GM12878 (cell line): ENCODE data around the gene PSMC3IP. TPM values are rescaled to one million over a fixed set of nuclear protein-coding genes. Genes with fewer than 3 reads are reported as not detected.

ENCODE experiments used
- CBFB ChIP-seq: IDR thresholded peaks from 2 replicates; pipeline ENCODE4 v1.6.1; 2016; ENCODE audit warnings: antibody characterized with exemption, low read depth
- CEBPB ChIP-seq, 2 experiments: fragments of 150-350 bp in 1 of 2; IDR thresholded peaks; 2 replicates each; pipeline ENCODE4 v1.6.1; 2012 to 2014; ENCODE audit warnings: low read depth in 2 of 2, low read length in 2 of 2, borderline replicate concordance in 1 of 2, inconsistent platforms in 1 of 2
- CEBPZ ChIP-seq: fragments of 150-350 bp; IDR thresholded peaks from 2 replicates; pipeline ENCODE4 v1.6.1; 2016; ENCODE audit warnings: low read depth, low read length
- CREB1 ChIP-seq: IDR thresholded peaks from 2 replicates; pipeline ENCODE4 v1.6.1; 2012; ENCODE audit warnings: low read depth, mild to moderate bottlenecking, inconsistent platforms
- CTCF ChIP-seq, 3 experiments: IDR thresholded peaks in 2 of 3; conservative IDR thresholded peaks in 1 of 3; 2 replicates each; pipeline ENCODE4 v1.5.1; 2011; ENCODE audit warnings: low read depth in 3 of 3, low read length in 3 of 3, mild to moderate bottlenecking in 3 of 3, control low read depth in 2 of 3, moderate library complexity in 2 of 3, inconsistent platforms in 1 of 3, mixed read lengths in 1 of 3; ENCODE audit not compliant: control insufficient read depth in 2 of 3, insufficient read depth in 1 of 3; ENCODE audit errors: extremely low read depth in 1 of 3
- EGR1 ChIP-seq, 2 experiments: IDR thresholded peaks; 1 replicate in 1 of 2; 2 replicates in 1 of 2; pipeline ENCODE4 v1.6.1; 2011 to 2012; ENCODE audit warnings: low read depth in 2 of 2, low read length in 2 of 2, borderline replicate concordance in 1 of 2, mild to moderate bottlenecking in 1 of 2, moderate library complexity in 1 of 2
- ESRRA ChIP-seq: IDR thresholded peaks from 2 replicates; pipeline ENCODE4 v1.6.1; 2012; ENCODE audit warnings: mild to moderate bottlenecking, low read length, improper control_type of control experiment
- FOS ChIP-seq: IDR thresholded peaks from 3 replicates; pipeline ENCODE4 v1.6.1; 2011; ENCODE audit warnings: borderline replicate concordance; ENCODE audit not compliant: insufficient read length; ENCODE audit errors: extremely low read depth
- IKZF1 ChIP-seq: fragments of 450-650 bp; conservative IDR thresholded peaks from 2 replicates; pipeline ENCODE4 v1.6.1; 2017; ENCODE audit warnings: antibody characterized with exemption, mild to moderate bottlenecking
- LARP7 ChIP-seq: fragments of 450-650 bp; IDR thresholded peaks from 2 replicates; pipeline ENCODE4 v1.6.1; 2017; ENCODE audit warnings: mild to moderate bottlenecking
- PKNOX1 ChIP-seq: fragments of 450-650 bp; IDR thresholded peaks from 2 replicates; pipeline ENCODE4 v1.6.1; 2016; ENCODE audit warnings: mild to moderate bottlenecking
- RBBP5 ChIP-seq: fragments of 200-600 bp; sonication (generic); conservative IDR thresholded peaks from 2 replicates; pipeline ENCODE4 v1.6.1; 2016
- RELB ChIP-seq: fragments of 450-650 bp; IDR thresholded peaks from 2 replicates; pipeline ENCODE4 v1.6.1; 2017; ENCODE audit warnings: low read depth, mild to moderate bottlenecking, moderate library complexity
- SIN3A ChIP-seq: IDR thresholded peaks from 2 replicates; pipeline ENCODE4 v1.6.1; 2012; ENCODE audit warnings: low read depth, low read length, improper control_type of control experiment
- SMAD5 ChIP-seq: IDR thresholded peaks from 2 replicates; pipeline ENCODE4 v1.6.1; 2016; ENCODE audit warnings: antibody characterized with exemption, low read depth
- SPI1 ChIP-seq: IDR thresholded peaks from 2 replicates; pipeline ENCODE4 v1.6.1; 2011; ENCODE audit warnings: low read depth, mild to moderate bottlenecking, low read length, moderate library complexity, borderline replicate concordance; ENCODE audit not compliant: insufficient read depth
- TARDBP ChIP-seq: IDR thresholded peaks from 2 replicates; pipeline ENCODE4 v1.6.1; 2016; ENCODE audit warnings: borderline replicate concordance
- TCF3 ChIP-seq: IDR thresholded peaks from 2 replicates; pipeline ENCODE4 v1.6.1; 2012; ENCODE audit warnings: low read depth, mild to moderate bottlenecking, low read length, borderline replicate concordance; ENCODE audit not compliant: insufficient read depth
- ZBTB33 ChIP-seq: fragments of 450-650 bp; IDR thresholded peaks from 2 replicates; pipeline ENCODE4 v1.6.1; 2017; ENCODE audit warnings: mild to moderate bottlenecking
- ZNF217 ChIP-seq: fragments of 450-650 bp; IDR thresholded peaks from 2 replicates; pipeline ENCODE4 v1.6.1; 2017; ENCODE audit warnings: antibody characterized with exemption, mild to moderate bottlenecking
- polyA plus RNA-seq, 11 experiments: library from polyadenylated mRNA; depleted of rRNA in 4 of 11; unstranded in 6 of 11; stranded (reverse) in 5 of 11; fragments of >200 nt; fragmentation: Nextera tagmentation in 4 of 11; fragmentation: Illumina TruSeq in 1 of 11; extraction: Ambion mirVana in 4 of 11; extraction: Trizol in 1 of 11; gene quantifications; 1 replicate in 1 of 11; 2 replicates in 10 of 11; pipeline versions ENCODE4 v1.2.1 to v1.2.3, GENCODE V29; 2011 to 2016; ENCODE audit warnings: inconsistent platforms in 2 of 11, missing spikeins in 2 of 11, low read depth in 1 of 11
- total RNA-seq, 4 experiments: library from RNA; depleted of rRNA in 3 of 4; stranded (reverse); fragments of >200 nt in 3 of 4; fragmentation: Illumina TruSeq in 1 of 4; extraction: Trizol in 1 of 4; gene quantifications; 2 replicates each; pipeline versions ENCODE4 v1.2.1 to v1.2.3, GENCODE V29; 2013 to 2021

Gene PSMC3IP
- total and polyA plus RNA-seq, 10 of the 15 experiments (the other 5 are each of a cell fraction or from before 2014, with no cell fraction given) = 6.8 to 34.5 (median 17.7) TPM

GRCh38 chr17:42536372-42537155, 41.0 kb downstream of the PSMC3IP start (continued):
- no peak for TF ChIP-seq RBBP5
- no peak for TF ChIP-seq EGR1 (IDR thresholded peaks at IDR 0.05; ENCODE audit: borderline replicate concordance in 1 of 2, low read depth in 2 of 2, low read length in 2 of 2)
- TF ChIP-seq SMAD5 = no peak
- peak; percentile 71; the same call in 1 of the 2 replicates for TF ChIP-seq SIN3A
- no peak for TF ChIP-seq CEBPB (IDR thresholded peaks at IDR 0.05; ENCODE audit: borderline replicate concordance in 1 of 2, low read depth in 2 of 2, low read length in 2 of 2)
- no peak for TF ChIP-seq CTCF (IDR thresholded peaks at IDR 0.05 in 2 of 3, conservative IDR thresholded peaks at IDR 0.05 in 1 of 3; ENCODE audit: control insufficient read depth in 2 of 3, extremely low read depth in 1 of 3, insufficient read depth in 1 of 3, low read depth in 3 of 3, low read length in 3 of 3)
- no peak for TF ChIP-seq ZBTB33
- TF ChIP-seq LARP7 = peak; percentile 95
- no peak for TF ChIP-seq SPI1
- no peak for TF ChIP-seq ESRRA
- TF ChIP-seq RELB = peak; percentile 54; the same call in 1 of the 2 replicates
- TF ChIP-seq TCF3 = 0 out of 2 replicates have a peak, but pooled peaks have one; percentile 53
- peak; percentile 71 for TF ChIP-seq IKZF1
- no peak for TF ChIP-seq PKNOX1
- TF ChIP-seq ZNF217 = peak; percentile 56; the same call in 1 of the 2 replicates
- TF ChIP-seq TARDBP = no peak
- TF ChIP-seq CEBPZ = no peak
- no peak for TF ChIP-seq FOS
- TF ChIP-seq CBFB = no peak
- TF ChIP-seq CREB1 = no peak
